HT1080 (cell line): ENCODE data around the gene IRF2BP2. TPM values are rescaled to one million over a fixed set of nuclear protein-coding genes. Genes with fewer than 3 reads are reported as not detected.
A peak's percentile ranks its signal among the peaks of the same experiment; 100 is the strongest.
"Not testable (repeated sequence)": the region's sequence is repeated elsewhere in the genome, so short reads cannot be mapped to it uniquely, and the experiment has no call there.

Source experiments
- DNase-seq: peaks from one replicate; pipeline ENCODE4 v3.0.0-alpha.2; 2015; ENCODE audit warnings: low read depth
- total RNA-seq: library from RNA; depleted of rRNA; stranded (reverse); fragments of >200 nt; shearing (Covaris generic); gene quantifications from 2 replicates; pipeline ENCODE4 v1.2.3, GENCODE V29; 2014

Gene IRF2BP2
- total RNA-seq, 1 experiment from 2014 or later: 69.6 TPM

DNA sequence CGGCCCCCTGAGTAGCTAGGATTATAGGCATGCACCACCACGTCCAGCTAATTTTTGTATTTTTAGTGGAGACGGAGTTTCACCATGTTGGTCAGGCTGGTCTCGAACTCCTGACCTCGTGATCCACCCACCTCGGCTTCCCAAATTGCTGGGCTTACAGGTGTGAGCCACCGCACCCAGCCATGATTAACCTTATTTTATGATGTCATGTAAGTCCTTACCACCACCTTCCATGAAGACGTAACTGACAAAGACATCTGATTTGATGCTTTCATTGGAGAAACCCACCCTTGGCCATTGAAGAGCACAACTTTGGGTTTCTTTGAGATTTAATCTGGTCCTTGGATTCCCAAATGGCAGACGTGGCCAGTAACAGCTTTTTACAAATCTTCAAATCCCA lies 24.9 kb upstream of the IRF2BP2 start:
- DNase-seq: not testable (repeated sequence)

DNA sequence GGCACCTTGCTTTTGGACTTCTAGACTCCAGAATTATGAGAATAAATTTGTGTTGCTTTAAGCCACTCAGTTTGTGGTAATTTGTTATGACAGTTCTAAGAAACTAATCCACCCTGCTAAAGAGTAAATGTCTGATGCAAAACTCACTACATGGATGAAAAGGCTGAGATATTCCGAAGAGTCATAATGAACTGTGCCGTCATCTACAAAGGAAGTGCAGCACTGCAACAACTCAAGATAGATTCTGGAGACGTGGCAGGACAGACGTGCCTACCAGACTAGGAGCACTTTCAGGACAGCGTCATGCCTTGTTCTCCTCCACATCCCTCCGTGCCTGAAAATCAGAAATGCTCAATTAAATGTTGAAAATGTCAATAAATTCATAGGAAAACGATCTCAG lies 24.4 kb upstream of the IRF2BP2 start:
- no peak for DNase-seq

DNA sequence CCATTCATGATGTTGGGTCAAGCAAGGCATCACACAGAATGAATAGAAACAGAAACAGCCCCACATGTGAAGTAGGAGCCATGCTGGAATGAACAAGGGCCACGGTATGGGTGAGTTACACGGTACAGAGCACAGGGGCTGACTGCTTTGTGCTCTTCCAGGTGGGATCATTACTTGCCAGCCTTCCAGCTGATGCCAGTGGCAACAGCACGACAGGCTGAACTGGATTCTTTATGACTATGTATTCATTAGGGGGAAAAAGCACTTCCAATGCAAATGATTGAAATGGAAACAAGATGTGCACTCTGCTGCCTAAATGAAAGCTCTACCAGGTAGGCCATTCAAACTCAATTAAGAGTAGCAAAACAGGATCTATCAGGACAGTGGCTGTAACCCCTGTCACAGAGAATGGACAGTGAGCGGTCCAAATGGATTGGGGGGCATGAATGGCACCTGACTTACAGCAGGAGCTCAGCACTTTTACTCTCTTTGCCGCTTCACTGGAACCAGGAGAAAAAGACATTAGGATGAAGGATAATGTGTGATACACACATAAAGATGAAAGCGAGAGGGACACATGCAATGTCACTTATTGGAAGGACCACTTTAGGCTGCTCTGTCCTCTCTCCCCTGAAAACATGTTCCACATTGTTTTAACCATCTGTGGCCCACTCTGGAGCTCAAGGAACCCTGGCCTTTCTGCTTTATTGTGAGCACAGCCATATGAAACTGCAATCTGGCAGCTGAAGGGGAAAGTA lies 23.4 kb upstream of the IRF2BP2 start:
- no peak for DNase-seq

DNA sequence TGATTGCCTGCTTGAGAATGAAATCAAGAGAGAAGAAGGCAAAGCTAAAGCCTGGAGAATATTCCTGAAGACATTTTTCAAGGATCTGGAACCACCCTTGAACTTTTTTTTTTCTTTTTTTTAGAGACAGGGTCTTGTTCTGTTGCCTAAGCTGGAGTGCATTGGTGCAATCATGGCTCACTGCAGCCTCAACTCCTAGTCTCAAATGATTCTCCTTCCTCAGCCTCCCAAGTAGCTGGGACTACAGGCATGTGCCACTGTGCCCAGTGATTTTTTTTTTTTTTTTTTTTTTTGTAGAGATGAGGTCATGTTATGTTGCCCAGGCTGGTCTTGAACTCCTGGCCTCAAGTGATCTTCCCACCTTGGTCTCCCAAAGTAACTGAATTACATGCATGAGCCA lies 22.2 kb upstream of the IRF2BP2 start:
- no peak for DNase-seq

DNA sequence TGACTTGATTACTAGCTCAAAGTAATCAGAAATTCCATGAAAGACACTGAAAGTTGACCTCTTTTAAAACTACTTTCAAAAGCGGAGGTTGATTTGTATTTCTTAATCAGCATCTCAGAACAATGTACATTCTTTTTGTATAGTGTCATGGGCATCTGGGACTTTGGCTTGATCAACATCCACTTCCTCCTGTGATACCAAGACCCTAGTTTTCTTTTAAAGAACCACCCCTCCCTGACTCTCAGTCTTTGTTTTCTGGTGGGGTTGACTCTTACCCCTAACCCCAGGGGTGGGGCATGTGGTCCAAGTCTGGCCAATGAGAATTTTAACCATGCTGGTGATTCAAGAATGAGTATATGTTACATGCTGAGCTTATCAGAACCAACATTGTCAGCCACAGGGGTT lies 21.7 kb upstream of the IRF2BP2 start:
- peak; percentile 99 for DNase-seq

DNA sequence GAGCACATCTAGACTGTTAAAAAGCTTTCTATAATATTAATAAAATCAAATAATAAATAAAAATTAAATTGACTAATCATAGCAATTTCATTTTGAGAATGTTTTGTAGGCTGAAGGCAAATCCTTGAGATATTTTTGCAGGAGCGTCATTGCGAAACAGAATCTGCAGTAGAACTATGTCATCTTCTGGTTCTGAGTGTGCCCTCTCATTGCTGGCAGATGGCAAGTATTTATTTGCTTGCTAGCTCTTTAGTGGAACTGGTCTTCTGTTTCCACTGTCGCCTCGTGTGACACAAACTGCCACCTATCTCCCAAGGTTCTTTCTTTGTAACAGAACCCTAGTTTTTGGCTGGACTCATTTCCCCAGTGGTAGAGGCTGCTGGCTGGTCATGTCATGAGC lies 19.0 kb upstream of the IRF2BP2 start:
- DNase-seq: no peak

DNA sequence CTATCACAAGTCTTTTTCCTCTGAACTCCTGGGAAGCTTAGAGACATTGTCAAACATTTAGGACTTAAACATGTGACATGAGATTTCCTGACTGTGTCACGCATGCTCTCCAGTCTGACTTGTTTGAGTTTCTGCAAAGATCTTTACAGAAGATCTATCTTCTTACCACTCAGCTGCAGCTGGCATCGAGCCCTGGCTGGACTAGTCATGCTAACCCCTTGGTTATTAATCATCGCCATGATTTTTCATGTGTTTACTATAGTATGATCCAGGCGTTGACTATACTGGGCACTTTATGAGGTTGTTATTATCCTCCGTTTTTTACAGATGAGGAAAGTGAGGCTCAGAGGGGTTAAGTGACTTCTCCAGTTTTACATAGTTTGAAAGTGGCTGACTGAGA lies 18.1 kb upstream of the IRF2BP2 start:
- peak; percentile 87 for DNase-seq

DNA sequence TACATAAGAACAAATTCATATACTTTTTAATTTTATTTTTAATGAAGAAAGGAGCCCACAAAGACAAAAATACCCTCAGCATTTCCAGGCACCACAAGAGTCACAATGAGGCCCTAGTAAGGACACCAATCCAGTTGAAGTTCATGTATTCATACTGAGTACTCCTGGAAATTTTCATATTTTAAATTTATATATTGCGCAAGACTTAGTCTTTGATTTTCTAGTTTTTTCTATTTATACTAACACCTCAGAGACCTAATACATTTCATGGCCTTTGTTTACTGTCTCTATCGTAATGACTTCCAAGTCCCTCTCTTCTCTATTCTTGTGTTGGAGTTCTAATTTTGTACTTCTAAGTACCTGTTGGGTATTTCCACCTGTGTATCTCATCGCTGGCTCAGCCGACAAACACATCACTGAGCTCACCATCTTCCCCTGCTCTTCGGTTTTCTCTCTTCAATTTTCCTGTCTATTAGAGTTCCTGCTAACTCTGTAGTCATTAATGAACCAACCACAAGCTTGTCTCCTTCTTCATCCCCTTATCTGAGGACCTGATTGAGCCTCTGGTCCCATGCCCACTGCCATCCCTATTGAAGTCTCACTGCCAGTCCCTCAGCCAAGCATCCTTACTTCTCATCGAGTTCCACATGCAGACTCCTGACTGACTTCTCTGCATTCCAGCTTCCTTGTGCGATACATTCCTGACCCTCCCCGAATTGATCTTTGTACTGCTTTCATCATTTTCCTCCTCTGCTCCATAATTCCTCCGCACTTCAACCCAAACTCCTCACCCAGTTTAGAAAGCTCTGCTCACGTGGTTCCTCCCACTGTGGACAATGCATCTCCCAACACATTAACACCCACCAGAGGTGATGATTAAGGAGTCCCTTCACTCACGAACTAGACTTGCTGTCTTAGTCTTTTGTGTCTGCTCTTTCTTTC lies 17.3 kb upstream of the IRF2BP2 start:
- DNase-seq: no peak

DNA sequence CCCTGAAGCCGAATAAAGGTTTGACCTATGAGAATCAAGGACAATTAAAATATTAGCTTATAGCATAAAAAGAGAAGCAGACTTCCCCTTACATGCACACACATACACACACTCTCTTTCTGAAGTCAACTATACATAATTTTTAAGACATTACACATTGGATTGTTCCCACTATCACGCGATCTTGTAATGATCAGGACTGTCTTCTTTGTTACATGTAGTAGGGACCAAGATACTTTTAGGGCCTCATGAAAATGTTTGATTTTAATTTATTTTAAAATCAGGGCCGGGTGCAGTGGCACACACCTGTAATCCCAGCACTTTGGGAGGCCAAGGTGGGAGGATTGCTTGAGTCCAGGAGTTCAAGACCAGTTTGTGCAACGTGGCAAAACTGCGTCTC lies 16.4 kb upstream of the IRF2BP2 start:
- DNase-seq: no peak

GRCh38 chr1:234624724-234625117 lies 14.7 kb upstream of the IRF2BP2 start:
- DNase-seq: peak; percentile 20

GRCh38 chr1:234621657-234622335 lies 11.8 kb upstream of the IRF2BP2 start:
- peak; percentile 33 for DNase-seq

DNA sequence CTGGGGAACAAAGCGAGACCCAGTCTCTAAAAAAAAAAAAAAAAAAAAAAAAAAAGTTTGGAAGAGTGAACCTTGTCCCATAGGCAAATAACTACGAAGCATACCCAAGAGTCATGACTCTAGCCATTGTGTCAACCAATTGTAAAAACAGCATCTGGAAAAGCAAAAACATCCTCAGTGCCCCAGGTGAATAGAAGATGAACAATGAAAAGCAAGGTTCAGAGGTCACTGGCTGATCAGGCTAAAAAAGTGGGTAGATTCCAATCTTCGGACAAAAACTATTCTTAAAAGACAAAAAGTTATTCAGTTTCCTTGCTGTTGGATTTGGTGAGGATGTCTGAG lies 11.1 kb upstream of the IRF2BP2 start:
- DNase-seq: no peak

DNA sequence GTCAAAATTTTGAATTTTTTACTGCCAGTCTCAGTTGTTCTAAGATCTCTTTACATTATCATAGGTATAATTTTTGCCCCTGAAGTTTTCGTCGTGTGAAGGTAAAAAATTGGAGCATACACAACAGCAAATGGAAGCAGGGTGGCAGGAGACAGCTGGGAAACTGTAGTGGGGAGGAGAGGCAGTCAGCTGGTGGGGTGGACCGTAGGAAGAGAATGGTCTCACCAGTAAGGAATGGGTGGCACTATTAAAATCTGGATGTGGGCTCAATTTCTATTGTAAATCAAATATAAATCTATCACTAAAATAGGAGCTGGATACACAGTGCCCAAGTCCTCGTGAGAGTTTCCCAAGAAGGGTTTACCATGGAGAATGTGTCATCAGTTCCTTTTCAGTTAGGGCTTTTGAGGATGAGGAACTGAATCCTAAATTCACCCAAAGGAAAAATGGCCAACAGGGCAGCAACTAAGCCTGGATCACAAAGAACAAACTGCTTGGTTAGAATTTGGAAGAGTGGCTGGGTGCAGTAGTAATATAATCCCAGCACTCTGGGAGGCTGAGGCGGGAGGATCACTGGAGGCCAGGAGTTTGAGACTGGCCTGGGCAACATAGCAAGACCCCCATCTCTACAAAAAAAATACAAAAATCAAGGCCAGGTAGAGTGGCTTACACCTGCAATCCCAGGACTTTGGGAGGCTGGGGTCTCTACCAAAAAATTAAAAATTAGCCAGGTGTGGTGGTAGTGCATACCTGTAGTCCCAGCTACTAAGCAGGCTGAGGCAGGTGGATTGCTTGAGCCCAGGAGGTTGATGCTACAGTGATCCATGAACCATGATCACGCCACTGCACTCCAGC lies 10.5 kb upstream of the IRF2BP2 start:
- DNase-seq: no peak

GRCh38 chr1:234619794-234620247 lies 9.8 kb upstream of the IRF2BP2 start:
- DNase-seq: no peak

DNA sequence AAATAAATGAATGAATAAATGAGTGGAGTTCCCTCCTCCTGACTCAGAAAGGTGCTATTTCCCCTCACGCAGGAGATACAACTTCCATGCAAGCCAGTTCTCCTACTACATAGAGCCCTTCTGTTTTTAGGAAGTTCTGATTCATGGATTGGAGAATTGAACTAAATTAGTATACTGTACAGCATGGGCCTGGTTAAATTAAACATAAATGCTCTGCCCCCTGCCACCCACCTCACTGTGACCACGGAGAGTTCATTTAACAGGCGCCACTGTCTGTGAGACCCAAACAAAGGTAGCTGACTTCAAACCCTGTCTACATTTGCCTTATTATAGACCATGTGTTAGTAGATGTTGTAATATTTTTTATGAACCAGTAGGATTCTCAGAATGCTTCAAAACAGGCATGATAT lies 9.1 kb upstream of the IRF2BP2 start:
- DNase-seq: no peak

DNA sequence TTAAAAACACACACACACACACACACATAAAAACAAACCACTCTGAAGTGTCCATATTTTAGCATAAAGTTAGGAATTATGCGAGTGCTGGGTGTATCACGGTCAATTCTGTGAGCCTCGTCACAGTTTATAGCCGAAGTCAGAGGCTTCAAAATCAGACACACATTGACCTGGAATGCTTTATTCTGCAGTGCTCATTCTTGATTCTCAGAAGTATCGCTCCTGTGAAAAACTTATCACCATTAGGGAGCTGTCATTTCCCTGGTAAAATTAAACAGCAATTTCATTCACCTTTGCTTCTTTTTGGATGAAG lies 8.7 kb upstream of the IRF2BP2 start:
- no peak for DNase-seq

GRCh38 chr1:234617986-234618736 lies 8.2 kb upstream of the IRF2BP2 start:
- DNase-seq: peak; percentile 17

GRCh38 chr1:234617131-234617985 lies 7.4 kb upstream of the IRF2BP2 start:
- DNase-seq: peak; percentile 15

- DNase-seq: no peak
Observed at GRCh38 chr1:234616644-234617043, 6.7 kb upstream of the IRF2BP2 start.
